Measurements from ENCODE around the gene SLC9A9.

Gene SLC9A9

GRCh38 chr3:143241481-143241951, 606.8 kb downstream of the SLC9A9 start:
- intact Hi-C loops (cut with DNase I), result no loop called here
- no peak for DNase-seq

DNA sequence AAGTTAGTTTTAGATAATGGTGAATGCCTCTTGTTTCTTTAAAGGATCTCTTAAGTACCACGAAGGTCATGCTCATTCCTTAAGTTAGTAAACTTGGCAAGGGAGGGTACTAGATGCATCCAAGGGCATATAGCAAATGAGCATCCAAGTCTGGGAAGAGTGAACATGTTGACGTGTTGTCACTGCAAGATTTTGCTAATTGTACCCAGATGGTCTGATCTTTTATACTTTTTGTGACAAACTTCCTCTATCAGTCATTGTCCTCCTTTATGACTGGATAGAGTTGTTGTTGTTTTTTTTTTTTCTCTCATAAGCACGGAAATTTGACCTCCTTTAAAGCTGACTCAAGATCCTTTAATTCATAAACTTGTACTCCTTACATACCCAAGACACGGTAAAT, 607.4 kb downstream of the SLC9A9 start:
- intact Hi-C loops (cut with DNase I), result no loop called here

GRCh38 chr3:143239031-143239430, 609.2 kb downstream of the SLC9A9 start:
- intact Hi-C loops (cut with DNase I), result no loop called here
- no peak for DNase-seq

More for the DNA sequence above, 607.4 kb downstream of the SLC9A9 start:
- no peak for DNase-seq

DNA sequence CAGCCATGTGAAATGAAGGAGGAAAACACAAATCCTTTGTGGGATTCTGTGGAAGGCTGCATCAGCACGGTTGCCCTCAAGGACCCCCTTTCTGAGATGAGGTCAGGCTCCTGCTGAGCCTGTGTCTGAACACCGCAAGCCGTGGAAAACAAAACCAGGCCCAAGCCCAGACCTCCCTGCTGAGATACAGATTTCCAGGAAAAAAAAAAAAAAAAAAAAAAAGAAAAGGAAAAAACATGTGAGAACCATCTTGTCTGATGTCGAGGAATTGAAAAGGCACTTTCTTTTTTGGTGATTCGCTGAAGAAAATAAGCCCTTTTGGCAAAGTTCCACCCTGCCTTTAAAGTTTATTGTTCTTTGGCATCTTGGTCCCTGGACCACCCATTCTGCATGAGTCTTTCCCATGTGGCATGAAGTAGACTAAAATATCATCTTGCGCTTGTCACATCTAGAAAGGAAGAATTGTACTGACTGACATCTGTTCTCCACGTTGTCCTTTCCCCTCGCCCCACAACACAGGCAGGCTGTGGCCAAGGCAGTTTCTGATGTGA, 611.1 kb downstream of the SLC9A9 start:
- no peak for DNase-seq

GRCh38 chr3:143236226-143236964, 611.9 kb downstream of the SLC9A9 start:
- intact Hi-C loops (cut with DNase I), result no loop called here
- DNase-seq, result no peak

More for the DNA sequence above, 611.1 kb downstream of the SLC9A9 start:
- intact Hi-C loops (cut with DNase I), result no loop called here

- intact Hi-C loops (cut with DNase I), result no loop called here
Measured at GRCh38 chr3:143235614-143236204, 612.6 kb downstream of the SLC9A9 start.

DNA sequence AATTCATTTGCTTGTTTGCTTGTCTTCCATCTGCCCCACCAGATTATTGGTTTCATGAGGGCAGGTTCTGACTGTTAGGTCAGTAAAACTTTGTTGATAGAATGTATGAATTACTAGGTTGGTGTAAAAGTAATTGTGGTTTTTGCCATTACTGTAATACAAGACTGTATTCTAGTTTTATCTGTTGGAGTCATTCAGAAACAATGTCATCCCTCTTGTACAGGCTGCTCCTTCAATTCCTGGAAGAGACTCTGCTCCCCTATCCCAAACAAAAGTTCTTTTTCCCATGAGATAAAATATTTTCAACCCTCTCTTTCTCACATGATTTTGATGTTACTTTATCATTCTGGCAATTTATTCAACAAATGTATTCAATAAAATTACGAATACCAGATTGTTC, 613.7 kb downstream of the SLC9A9 start:
- intact Hi-C loops (cut with DNase I), result no loop called here
- no peak for DNase-seq

More at GRCh38 chr3:143235614-143236204, 612.6 kb downstream of the SLC9A9 start:
- DNase-seq, result no peak

- no peak for DNase-seq
- intact Hi-C loops (cut with DNase I), result no loop called here
Measured at GRCh38 chr3:143232981-143233380, 615.3 kb downstream of the SLC9A9 start.

DNA sequence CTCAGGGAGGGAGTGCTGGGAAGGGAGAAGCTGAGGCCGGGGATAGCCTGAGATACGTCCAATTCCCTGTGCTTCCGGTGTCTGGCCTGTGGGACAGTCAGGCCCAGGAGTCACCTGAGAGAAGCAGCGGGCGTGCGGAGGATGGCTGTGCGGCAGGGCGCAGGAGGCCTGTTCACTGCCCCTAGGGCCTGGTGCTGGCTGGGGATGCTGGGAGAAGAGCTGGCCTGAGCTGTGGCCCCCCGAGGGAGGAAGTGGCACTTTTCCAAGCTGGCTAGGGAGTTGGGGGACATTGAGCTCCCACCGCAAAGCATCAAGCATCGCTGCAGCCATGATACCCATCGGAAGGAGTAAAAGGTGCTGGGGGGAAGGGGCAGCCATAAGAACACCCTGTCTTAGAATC, 619.9 kb downstream of the SLC9A9 start:
- no peak for DNase-seq
- intact Hi-C loops (cut with DNase I), result no loop called here

GRCh38 chr3:143226678-143227291, 621.5 kb downstream of the SLC9A9 start:
- intact Hi-C loops (cut with DNase I), result no loop called here
- DNase-seq, result peak in 4 of 42 donors; percentile 4 to 28 (median 18)

DNA sequence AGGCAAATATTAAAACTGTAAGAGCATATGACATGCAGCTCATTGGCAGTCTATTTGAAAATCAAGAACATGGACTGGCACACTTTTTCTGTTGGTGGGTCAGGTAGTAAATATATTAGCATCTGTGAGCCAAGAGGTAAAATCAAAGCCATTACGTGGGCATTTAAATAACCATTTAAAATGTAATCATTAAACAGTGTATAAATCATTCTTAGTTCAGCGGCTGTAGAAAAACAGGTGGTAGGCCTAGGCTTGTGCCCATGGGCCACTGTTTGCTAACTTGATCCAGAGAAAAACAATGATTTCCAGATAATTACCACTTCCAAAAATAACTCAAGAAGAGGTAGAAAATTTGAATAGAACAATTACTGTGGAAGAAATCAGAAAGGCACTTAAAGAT, 623.6 kb downstream of the SLC9A9 start:
- intact Hi-C loops (cut with DNase I), result no loop called here
- no peak for DNase-seq

DNA sequence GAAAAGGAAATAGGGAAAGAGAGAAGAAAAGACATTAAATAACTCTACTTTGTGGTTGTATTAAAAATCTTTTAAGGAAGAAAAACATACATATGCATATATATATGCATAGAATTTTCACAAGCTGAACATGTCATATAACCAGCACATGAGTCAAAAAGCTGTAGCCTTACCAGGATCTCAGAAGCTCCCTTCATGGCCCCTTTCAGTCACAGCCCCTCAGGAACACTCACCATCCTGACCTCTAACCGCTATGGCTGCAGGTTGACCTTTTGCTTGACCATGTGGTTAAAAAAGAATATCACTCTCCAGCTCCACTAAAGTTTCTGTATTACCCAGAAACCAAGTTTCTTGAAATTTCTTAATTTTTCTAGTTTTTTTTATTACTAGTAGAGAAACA, 625.3 kb downstream of the SLC9A9 start:
- intact Hi-C loops (cut with DNase I), result no loop called here
- no peak for DNase-seq

DNA sequence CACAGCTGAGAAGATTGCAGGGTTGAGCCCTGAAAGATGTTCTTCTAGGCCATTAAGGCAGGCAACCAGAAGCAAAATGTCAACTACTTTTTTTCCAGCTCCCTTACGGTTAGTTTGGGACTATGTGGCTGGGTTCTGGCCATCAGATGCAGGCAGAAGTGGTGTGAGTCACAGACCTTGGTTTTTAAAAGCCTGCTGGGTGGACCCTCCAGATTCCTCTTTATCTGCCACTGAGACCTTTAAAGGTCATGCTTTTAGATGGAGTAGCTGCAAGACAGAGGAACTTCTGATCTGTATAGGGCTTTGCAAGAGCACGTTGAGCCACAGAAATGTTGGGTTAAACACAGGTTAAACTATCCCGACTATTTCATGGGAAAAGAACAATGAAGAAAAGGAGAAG, 625.8 kb downstream of the SLC9A9 start:
- DNase-seq, result no peak
- intact Hi-C loops (cut with DNase I), result no loop called here

DNA sequence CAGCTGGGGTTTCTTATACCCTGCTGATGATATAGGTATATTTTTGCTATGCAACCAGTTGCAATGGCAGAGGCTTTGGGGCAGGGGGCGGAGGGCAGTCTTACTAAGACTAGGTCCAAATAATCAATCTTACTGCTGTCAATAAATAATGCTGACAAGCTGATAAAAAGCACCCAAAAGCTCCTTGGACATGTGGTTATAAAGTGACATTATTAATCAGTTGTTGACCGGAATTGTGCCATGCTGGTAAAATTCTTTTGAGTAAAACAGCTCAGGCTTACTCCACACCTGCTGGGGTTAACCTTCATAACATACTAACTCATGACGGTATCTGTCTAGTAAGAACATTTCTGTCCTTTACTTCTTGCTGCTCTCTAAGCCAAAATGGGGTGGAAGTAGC, 626.8 kb downstream of the SLC9A9 start:
- no peak for DNase-seq

DNA sequence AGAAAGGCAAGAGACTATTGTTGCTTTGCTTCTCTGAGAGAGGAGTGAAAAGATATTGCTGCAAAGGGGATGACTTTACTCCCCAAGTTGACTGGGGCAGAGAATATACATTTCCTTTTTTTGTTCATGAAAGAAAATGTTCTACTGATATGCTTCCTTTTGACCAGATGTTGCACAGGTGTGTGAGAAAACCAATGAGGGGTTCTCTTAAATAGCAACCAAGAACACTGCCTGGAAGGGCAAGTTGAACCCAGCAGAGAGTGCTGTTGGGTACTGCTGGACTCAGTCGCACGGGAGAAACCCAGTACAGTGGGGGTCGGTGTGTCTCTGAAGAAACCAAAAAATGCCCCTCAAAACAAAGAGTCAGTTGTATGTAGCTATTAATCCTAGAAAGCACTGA, 627.5 kb downstream of the SLC9A9 start:
- DNase-seq, result no peak
- intact Hi-C loops (cut with DNase I), result no loop called here

More for the DNA sequence above, 626.8 kb downstream of the SLC9A9 start:
- intact Hi-C loops (cut with DNase I), result no loop called here

DNA sequence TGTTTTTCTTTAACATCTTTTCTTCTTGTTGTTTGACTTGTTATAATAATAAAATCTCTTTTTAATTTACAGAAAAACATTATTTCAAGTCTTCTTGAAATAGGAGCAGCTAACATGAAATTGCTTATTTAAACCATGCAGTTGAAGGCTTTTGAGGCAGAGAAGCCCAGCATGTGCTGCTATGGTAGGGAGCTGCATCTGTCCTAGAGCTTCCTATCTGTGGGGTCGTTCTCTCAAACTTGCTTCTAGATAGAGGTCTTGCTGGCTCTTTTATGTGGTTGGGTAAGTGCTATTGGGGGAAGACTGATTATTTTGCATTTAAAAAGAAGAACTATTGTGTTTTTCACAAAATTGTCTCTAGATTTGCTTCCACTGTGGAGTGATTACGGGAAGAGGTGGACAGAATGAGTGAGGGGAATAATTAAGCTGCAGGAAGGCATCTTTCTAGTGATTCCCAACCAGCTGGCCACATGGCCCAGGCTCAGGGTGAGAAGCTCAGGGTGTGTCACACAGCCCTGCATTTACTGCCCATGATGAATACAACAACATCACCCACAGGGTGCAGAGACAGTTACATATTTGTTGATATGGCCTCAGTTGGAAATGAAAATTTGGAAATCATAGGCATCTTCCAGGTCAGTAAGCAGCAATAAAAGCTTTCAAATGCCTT, 630.0 kb downstream of the SLC9A9 start:
- intact Hi-C loops (cut with DNase I), result no loop called here
- no peak for DNase-seq

DNA sequence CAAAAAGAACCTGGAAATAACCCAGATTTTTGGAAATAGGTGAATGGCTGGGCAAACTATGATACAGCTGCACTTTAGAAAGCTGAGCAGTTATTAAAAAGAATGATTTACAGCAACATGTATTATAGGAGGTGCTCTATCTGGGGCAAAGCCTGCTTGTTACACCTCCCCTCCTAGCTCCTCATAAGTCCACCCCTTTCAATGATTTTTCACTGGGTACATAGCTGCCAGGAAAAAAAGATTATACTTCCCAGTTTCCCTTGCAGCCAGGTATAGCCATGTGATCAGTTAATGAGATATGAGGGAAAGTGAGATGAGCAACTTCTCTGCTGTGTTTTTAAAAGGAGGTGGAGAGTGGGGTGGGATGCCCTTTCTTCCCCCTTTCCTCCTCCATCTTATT, 631.0 kb downstream of the SLC9A9 start:
- intact Hi-C loops (cut with DNase I), result no loop called here
- no peak for DNase-seq

DNA sequence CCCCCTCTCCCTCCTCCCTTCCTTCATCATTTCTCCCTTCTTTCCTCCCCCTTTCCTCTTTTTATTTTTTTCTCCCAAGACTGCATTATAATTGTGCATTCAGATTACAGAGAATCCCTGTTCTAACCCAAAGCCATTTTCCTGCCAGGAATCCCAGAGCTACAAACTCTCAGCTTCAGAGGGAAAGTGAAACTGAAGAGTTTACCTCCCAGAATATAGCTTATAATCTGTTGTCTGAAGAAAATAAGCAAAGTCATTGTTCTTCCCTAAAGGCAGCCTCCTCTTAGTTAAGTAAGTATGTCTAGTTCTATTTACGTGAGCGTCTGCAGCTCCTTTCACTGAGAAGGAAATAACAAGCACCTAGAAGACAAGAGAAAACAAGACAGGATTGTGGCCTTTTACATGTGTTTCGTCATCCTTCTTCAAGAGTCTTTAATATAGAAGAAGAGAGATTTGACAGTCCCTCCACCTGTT, 631.5 kb downstream of the SLC9A9 start:
- intact Hi-C loops (cut with DNase I), result no loop called here
- no peak for DNase-seq
